Trophoblast cell (in vitro differentiated cells and primary cell): ENCODE results near the gene SCN7A.
"Not testable (repeated sequence)": the region's sequence is repeated elsewhere in the genome, so short reads cannot be mapped to it uniquely, and the experiment has no call there.

ENCODE experiments used
- DNase-seq, 2 donors: peaks; one replicate each; pipeline ENCODE4 v3.0.0-alpha.2; 2016
- H2AFZ ChIP-seq: 2 replicates; pipeline ENCODE4 v1.6.1; 2013; ENCODE audit warnings: low read length, moderate library complexity, mild to moderate bottlenecking; ENCODE audit not compliant: insufficient read depth, poor library complexity
- H2AK5ac ChIP-seq: 2 replicates; pipeline ENCODE4 v1.6.1; 2013; ENCODE audit warnings: mild to moderate bottlenecking, low read length
- H2BK120ac ChIP-seq: 2 replicates; pipeline ENCODE4 v1.6.1; 2013; ENCODE audit warnings: low read length, mild to moderate bottlenecking, moderate library complexity; ENCODE audit not compliant: insufficient read depth, poor library complexity
- H2BK12ac ChIP-seq: 2 replicates; pipeline ENCODE4 v1.6.1; 2013; ENCODE audit warnings: mild to moderate bottlenecking, low read length, moderate library complexity
- H2BK5ac ChIP-seq: 2 replicates; pipeline ENCODE4 v1.6.1; 2013; ENCODE audit warnings: low read length, low read depth, moderate library complexity, mild to moderate bottlenecking; ENCODE audit not compliant: poor library complexity
- H3K14ac ChIP-seq: 2 replicates; pipeline ENCODE4 v1.6.1; 2013; ENCODE audit warnings: mild to moderate bottlenecking, low read length
- H3K18ac ChIP-seq: 2 replicates; pipeline ENCODE4 v1.6.1; 2013; ENCODE audit warnings: mild to moderate bottlenecking, low read length
- H3K23ac ChIP-seq: 2 replicates; pipeline ENCODE4 v1.6.1; 2013; ENCODE audit warnings: low read length
- H3K27ac ChIP-seq: 2 replicates; pipeline ENCODE4 v1.5.1; 2013; ENCODE audit warnings: low read depth, mild to moderate bottlenecking, inconsistent platforms, low read length, moderate library complexity
- H3K27me3 ChIP-seq: 2 replicates; pipeline ENCODE4 v1.6.1; 2013; ENCODE audit warnings: inconsistent platforms, mild to moderate bottlenecking, low read length, moderate library complexity; ENCODE audit not compliant: insufficient read depth
- H3K36me3 ChIP-seq, 2 experiments: 1 replicate in 1 of 2; 2 replicates in 1 of 2; pipeline ENCODE4 v1.6.1; 2013; ENCODE audit warnings: low read length in 2 of 2, mild to moderate bottlenecking in 2 of 2, moderate library complexity in 1 of 2; ENCODE audit not compliant: insufficient read depth in 2 of 2, control insufficient read depth in 1 of 2
- H3K4ac ChIP-seq: 2 replicates; pipeline ENCODE4 v1.6.1; 2013; ENCODE audit warnings: low read depth, mild to moderate bottlenecking, low read length, moderate library complexity
- H3K4me1 ChIP-seq, 2 experiments: 1 replicate in 1 of 2; 2 replicates in 1 of 2; pipeline ENCODE4 v1.6.1; 2013; ENCODE audit warnings: low read length in 2 of 2, mild to moderate bottlenecking in 2 of 2, moderate library complexity in 1 of 2; ENCODE audit not compliant: insufficient read depth in 2 of 2, control insufficient read depth in 1 of 2
- H3K4me2 ChIP-seq: 2 replicates; pipeline ENCODE4 v1.6.1; 2013; ENCODE audit warnings: inconsistent platforms, mild to moderate bottlenecking, low read length, moderate library complexity
- H3K4me3 ChIP-seq: 2 replicates; pipeline ENCODE4 v1.5.1; 2013; ENCODE audit warnings: mild to moderate bottlenecking, low read depth, low read length, inconsistent platforms
- H3K79me1 ChIP-seq: one replicate; pipeline ENCODE4 v1.6.1; 2013; ENCODE audit warnings: low read length
- H3K79me2 ChIP-seq: 2 replicates; pipeline ENCODE4 v1.6.1; 2013; ENCODE audit warnings: low read length, mild to moderate bottlenecking; ENCODE audit not compliant: control insufficient read depth, insufficient read depth, poor library complexity
- H3K9ac ChIP-seq: 2 replicates; pipeline ENCODE4 v1.6.1; 2013; ENCODE audit warnings: mild to moderate bottlenecking, low read length
- H3K9me3 ChIP-seq: 2 replicates; pipeline ENCODE4 v1.6.1; 2013; ENCODE audit warnings: low read depth, mild to moderate bottlenecking, control low read depth, inconsistent platforms, low read length; ENCODE audit not compliant: insufficient read depth
- H4K12ac ChIP-seq: 2 replicates; pipeline ENCODE4 v1.6.1; 2013; ENCODE audit warnings: low read depth, mild to moderate bottlenecking, low read length, moderate library complexity
- H4K8ac ChIP-seq: 2 replicates; pipeline ENCODE4 v1.6.1; 2013; ENCODE audit warnings: low read depth, mild to moderate bottlenecking, low read length, moderate library complexity
- H4K91ac ChIP-seq: one replicate; pipeline ENCODE4 v1.6.1; 2013; ENCODE audit warnings: low read depth, mild to moderate bottlenecking, low read length, moderate library complexity
- WGBS: extraction: QIAGEN DNeasy Blood & Tissue Kit; methylation state at CpG from one replicate; pipeline ENCODE4 v1.1.7; 2013; ENCODE audit warnings: missing lambda C conversion rate; ENCODE audit not compliant: insufficient read length, insufficient coverage; ENCODE audit errors: extremely low coverage; 5-methylcytosine and 5-hydroxymethylcytosine counted together

The SCN7A gene

GRCh38 chr2:166464187-166464586 lies 29.9 kb downstream of the SCN7A start:
- H3K79me1 ChIP-seq, result no peaks in the 10 kb centered on the region
- H3K36me3 ChIP-seq, result no peaks in the 10 kb centered on the region
- H3K9me3 ChIP-seq, result no peaks in the 10 kb centered on the region
- H2BK120ac ChIP-seq, result no peak overlapping the region
- H3K4me1 ChIP-seq, result no peaks in the 10 kb centered on the region
- no peak overlapping the region for H4K8ac ChIP-seq
- no peak overlapping the region for H2AK5ac ChIP-seq
- WGBS, result no CpG with 5 or more reads among the region's 1 CpG
- H3K27me3 ChIP-seq, result no peaks in the 10 kb centered on the region
- no peak overlapping the region for H2AFZ ChIP-seq
- H3K23ac ChIP-seq, result no peak overlapping the region
- H3K79me2 ChIP-seq, result no peaks in the 10 kb centered on the region
- H2BK5ac ChIP-seq, result no peak overlapping the region
- H3K14ac ChIP-seq, result no peak overlapping the region
- H3K4ac ChIP-seq, result no peak overlapping the region
- H4K12ac ChIP-seq, result no peak overlapping the region
- no peak overlapping the region for H3K9ac ChIP-seq
- no peak overlapping the region for H3K4me3 ChIP-seq
- no peak for DNase-seq
- H4K91ac ChIP-seq, result no peak overlapping the region
- no peak overlapping the region for H3K27ac ChIP-seq
- H3K4me2 ChIP-seq, result no peak overlapping the region
- H3K18ac ChIP-seq, result no peak overlapping the region
- H2BK12ac ChIP-seq, result no peak overlapping the region

GRCh38 chr2:166463640-166464039 lies 30.4 kb downstream of the SCN7A start:
- no peak overlapping the region for H3K4me3 ChIP-seq
- no peak overlapping the region for H3K4ac ChIP-seq
- no peak overlapping the region for H4K91ac ChIP-seq
- H3K79me1 ChIP-seq, result no peaks in the 10 kb centered on the region
- H2BK120ac ChIP-seq, result no peak overlapping the region
- no peak overlapping the region for H2AK5ac ChIP-seq
- no CpG with 5 or more reads among the region's 5 CpGs for WGBS
- no peak overlapping the region for H2BK12ac ChIP-seq
- no peaks in the 10 kb centered on the region for H3K79me2 ChIP-seq
- no peak overlapping the region for H3K4me2 ChIP-seq
- no peaks in the 10 kb centered on the region for H3K9me3 ChIP-seq
- no peak overlapping the region for H3K27ac ChIP-seq
- no peaks in the 10 kb centered on the region for H3K27me3 ChIP-seq
- H2AFZ ChIP-seq, result no peak overlapping the region
- H3K18ac ChIP-seq, result no peak overlapping the region
- no peak overlapping the region for H4K8ac ChIP-seq
- no peak overlapping the region for H3K9ac ChIP-seq
- no peaks in the 10 kb centered on the region for H3K4me1 ChIP-seq
- H3K36me3 ChIP-seq, result no peaks in the 10 kb centered on the region
- no peak for DNase-seq
- H3K14ac ChIP-seq, result no peak overlapping the region
- H4K12ac ChIP-seq, result no peak overlapping the region
- no peak overlapping the region for H3K23ac ChIP-seq
- no peak overlapping the region for H2BK5ac ChIP-seq

- no peak overlapping the region for H3K23ac ChIP-seq
- no peaks in the 10 kb centered on the region for H3K79me1 ChIP-seq
- H3K27me3 ChIP-seq, result no peaks in the 10 kb centered on the region
- H3K4ac ChIP-seq, result no peak overlapping the region
- H3K36me3 ChIP-seq, result no peaks in the 10 kb centered on the region
- no peak overlapping the region for H2BK12ac ChIP-seq
- DNase-seq, result no peak
- H4K12ac ChIP-seq, result no peak overlapping the region
- WGBS, result no CpG with 5 or more reads among the region's 1 CpG
- no peaks in the 10 kb centered on the region for H3K79me2 ChIP-seq
- no peak overlapping the region for H2AFZ ChIP-seq
- no peak overlapping the region for H2BK5ac ChIP-seq
- no peak overlapping the region for H3K27ac ChIP-seq
- H3K4me1 ChIP-seq, result no peaks in the 10 kb centered on the region
- no peak overlapping the region for H2AK5ac ChIP-seq
- H3K9me3 ChIP-seq, result no peaks in the 10 kb centered on the region
- no peak overlapping the region for H4K91ac ChIP-seq
- no peak overlapping the region for H3K4me2 ChIP-seq
- no peak overlapping the region for H2BK120ac ChIP-seq
- H3K9ac ChIP-seq, result no peak overlapping the region
- H3K4me3 ChIP-seq, result no peak overlapping the region
- no peak overlapping the region for H4K8ac ChIP-seq
- no peak overlapping the region for H3K18ac ChIP-seq
- no peak overlapping the region for H3K14ac ChIP-seq
These were observed 35.4 kb downstream of the SCN7A start for GRCh38 chr2:166458674-166459073.

- not testable (repeated sequence) for H3K79me1 ChIP-seq, H3K36me3 ChIP-seq, H3K18ac ChIP-seq, H2AK5ac ChIP-seq, H3K79me2 ChIP-seq, H3K9ac ChIP-seq, H3K4me1 ChIP-seq, H2AFZ ChIP-seq, H3K4ac ChIP-seq, H3K27ac ChIP-seq, H3K14ac ChIP-seq, H4K12ac ChIP-seq, H3K4me3 ChIP-seq, DNase-seq, H2BK12ac ChIP-seq, H4K8ac ChIP-seq, H2BK120ac ChIP-seq, H3K9me3 ChIP-seq, H3K23ac ChIP-seq, H3K4me2 ChIP-seq, H2BK5ac ChIP-seq, H4K91ac ChIP-seq, H3K27me3 ChIP-seq
- no CpG with 5 or more reads among the region's 4 CpGs for WGBS
These were observed 38.2 kb downstream of the SCN7A start for GRCh38 chr2:166455823-166456222.
